Common myeloid progenitor, CD34-positive (primary cell): Measurements from ENCODE around the gene GLP2R.

Experiments used
- CTCF ChIA-PET: fragments of 350-600 bp; sonication (Branson Sonifier 250); formaldehyde crosslinking; loops from one replicate; lab custom pipeline; 2021; ENCODE audit warnings: antibody characterized with exemption; lab: Charles Lee
- POLR2A ChIA-PET: fragments of 350-600 bp; sonication (Branson Sonifier 250); formaldehyde crosslinking; loops from one replicate; lab custom pipeline; 2021; ENCODE audit warnings: antibody characterized with exemption; lab: Charles Lee
- DNase-seq, 3 donors: peaks; one replicate each; pipeline versions ENCODE4 v3.0.0 to v3.0.0-alpha.2; 2013
- H3K27ac ChIP-seq, 2 experiments: 1 replicate in 1 of 2; 2 replicates in 1 of 2; pipeline ENCODE4 v1.7.0; 2013; ENCODE audit warnings: inconsistent platforms in 2 of 2, low read length in 2 of 2, mild to moderate bottlenecking in 2 of 2, low read depth in 1 of 2, moderate library complexity in 1 of 2; ENCODE audit not compliant: severe bottlenecking in 2 of 2, insufficient read depth in 1 of 2, poor library complexity in 1 of 2
- H3K27me3 ChIP-seq, 5 experiments: replicated peaks in 2 of 5; 1 replicate in 3 of 5; 2 replicates in 2 of 5; pipeline versions ENCODE4 v1.6.1 to v1.7.0; 2013; ENCODE audit warnings: low read length in 4 of 5, mild to moderate bottlenecking in 2 of 5, moderate library complexity in 2 of 5, inconsistent platforms in 1 of 5; ENCODE audit not compliant: insufficient read depth in 5 of 5, control insufficient read depth in 4 of 5
- H3K36me3 ChIP-seq, 4 experiments: 1 replicate in 2 of 4; 2 replicates in 2 of 4; pipeline versions ENCODE4 v1.6.1 to v1.7.0; 2013; ENCODE audit warnings: low read length in 3 of 4, control low read depth in 1 of 4, mild to moderate bottlenecking in 1 of 4; ENCODE audit not compliant: control insufficient read depth in 4 of 4, insufficient read depth in 4 of 4
- H3K4me1 ChIP-seq, 4 experiments: 1 replicate in 3 of 4; 2 replicates in 1 of 4; pipeline versions ENCODE4 v1.6.1 to v1.7.1; 2013; ENCODE audit warnings: low read length in 3 of 4, mild to moderate bottlenecking in 3 of 4, control low read depth in 1 of 4, inconsistent platforms in 1 of 4, moderate library complexity in 1 of 4; ENCODE audit not compliant: control insufficient read depth in 4 of 4, insufficient read depth in 4 of 4; ENCODE audit errors: control extremely low read depth in 1 of 4
- H3K4me3 ChIP-seq, 7 experiments: 1 replicate in 4 of 7; 2 replicates in 3 of 7; pipeline versions ENCODE4 v1.5.1 to v1.7.0; 2013; ENCODE audit warnings: mild to moderate bottlenecking in 7 of 7, low read length in 6 of 7, moderate library complexity in 6 of 7, inconsistent platforms in 2 of 7, low read depth in 2 of 7, control low read depth in 1 of 7; ENCODE audit not compliant: insufficient read depth in 4 of 7, control insufficient read depth in 1 of 7; ENCODE audit errors: extremely low read depth in 1 of 7
- H3K9me3 ChIP-seq, 5 experiments: 1 replicate in 4 of 5; 2 replicates in 1 of 5; pipeline versions ENCODE4 v1.6.1 to v1.7.1; 2013; ENCODE audit warnings: low read length in 4 of 5, mild to moderate bottlenecking in 2 of 5, inconsistent platforms in 1 of 5, low read depth in 1 of 5, moderate library complexity in 1 of 5; ENCODE audit not compliant: control insufficient read depth in 4 of 5, insufficient read depth in 2 of 5; ENCODE audit errors: control extremely low read depth in 1 of 5
- WGBS: methylation state at CpG from one replicate; pipeline ENCODE4 v1.1.5; 2013; ENCODE audit not compliant: insufficient coverage; 5-methylcytosine and 5-hydroxymethylcytosine counted together

GLP2R gene

DNA sequence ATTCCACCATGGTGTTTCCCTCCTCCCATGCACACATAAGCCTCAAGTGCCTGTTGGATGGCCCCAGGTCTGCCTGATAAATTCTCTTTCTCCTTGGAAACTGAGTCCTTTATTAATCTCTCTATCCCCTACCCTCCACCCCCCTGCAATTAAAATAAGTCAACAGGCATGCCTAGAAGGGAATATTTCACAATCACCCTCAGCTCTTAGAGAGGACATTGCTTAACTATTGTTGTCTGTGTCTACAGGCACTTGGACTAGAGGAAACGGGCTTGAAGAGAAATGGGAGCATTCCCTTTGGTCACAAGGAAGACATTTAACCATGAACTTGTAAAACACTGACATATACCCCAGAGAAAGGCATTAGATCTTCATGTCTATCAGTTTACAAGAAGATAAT, 39.9 kb downstream of the GLP2R start:
- DNase-seq: no peak
- WGBS: no CpG with 5 or more reads among the region's 1 CpG
- Histone ChIP-seq H3K27ac (no peak overlapping the region), H3K4me3 (no peak overlapping the region), H3K36me3 (no peaks in the 10 kb centered on the region), H3K4me1 (no peaks in the 10 kb centered on the region), H3K27me3 (peaks cover 0 to 6% (median 0%) of the 10 kb centered on the region in 5 experiments), H3K9me3 (peaks cover 0 to 5% (median 0%) of the 10 kb centered on the region in 5 experiments)
- ChIA-PET POLR2A (no interaction called here), CTCF (no interaction called here)

DNA sequence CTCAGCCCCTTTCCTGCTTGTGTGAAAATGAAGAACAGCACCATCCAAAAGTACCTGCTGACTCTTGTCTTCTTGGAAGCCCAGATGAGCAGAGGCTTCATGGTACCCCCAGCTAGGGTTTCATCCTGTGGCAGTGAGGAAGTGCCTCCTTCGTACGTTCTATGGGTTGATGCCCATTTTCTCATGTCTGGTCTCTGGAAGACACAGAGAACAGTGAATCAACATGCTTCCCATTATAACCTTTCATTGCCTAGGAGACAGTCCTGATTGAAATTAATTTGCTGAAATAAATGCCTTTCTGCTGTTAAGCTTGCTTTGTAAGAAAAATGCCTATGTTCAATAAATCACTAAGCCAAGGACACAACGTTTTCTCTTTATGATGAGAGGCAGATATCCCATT, 42.8 kb downstream of the GLP2R start:
- CTCF ChIA-PET: no interaction called here
- POLR2A ChIA-PET: no interaction called here
- 100% methylated on average over 2 of the region's 3 CpGs for WGBS

DNA sequence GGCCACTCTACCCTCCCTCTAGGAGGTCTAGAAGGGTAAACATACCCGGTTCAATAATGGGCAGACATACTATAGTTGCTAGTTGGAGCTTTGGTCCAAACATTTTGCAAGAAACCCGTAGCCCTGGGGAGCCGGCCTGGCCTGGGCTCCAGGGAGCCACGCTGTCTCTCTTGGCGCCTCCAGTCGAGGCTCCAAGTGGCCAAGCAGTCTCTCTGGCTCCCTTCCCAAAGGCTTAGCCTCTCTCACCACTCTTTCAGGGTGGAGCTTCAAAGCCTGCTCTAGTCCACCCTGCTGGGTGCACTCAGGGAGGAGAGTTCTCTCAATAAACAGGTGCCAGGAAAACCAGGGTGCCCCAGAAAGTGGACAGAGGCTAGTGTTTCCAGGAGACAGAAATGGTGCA, 47.1 kb downstream of the GLP2R start:
- WGBS: 77% methylated on average over 6 of the region's 6 CpGs

More for the DNA sequence above, 42.8 kb downstream of the GLP2R start:
- Histone ChIP-seq H3K9me3 (peaks cover 0 to 3% (median 0%) of the 10 kb centered on the region in 5 experiments), H3K36me3 (no peaks in the 10 kb centered on the region), H3K4me1 (no peaks in the 10 kb centered on the region), H3K27ac (no peak overlapping the region), H3K4me3 (no peak overlapping the region), H3K27me3 (peaks cover 0 to 4% (median 0%) of the 10 kb centered on the region in 5 experiments)
- no peak for DNase-seq

GRCh38 chr17:9874722-9875121, 49.0 kb downstream of the GLP2R start:
- 91% methylated on average over 1 of the region's 3 CpGs for WGBS
- Histone ChIP-seq H3K9me3 (no peaks in the 10 kb centered on the region), H3K27me3 (peaks cover 0 to 4% (median 4%) of the 10 kb centered on the region in 5 experiments), H3K36me3 (no peaks in the 10 kb centered on the region), H3K27ac (no peak overlapping the region), H3K4me3 (no peak overlapping the region), H3K4me1 (no peaks in the 10 kb centered on the region)
- POLR2A ChIA-PET: no interaction called here
- CTCF ChIA-PET: no interaction called here
- no peak for DNase-seq

More for the DNA sequence above, 47.1 kb downstream of the GLP2R start:
- H3K27me3 ChIP-seq: peaks cover 0 to 4% (median 4%) of the 10 kb centered on the region in 5 experiments
- DNase-seq: no peak
- H3K27ac ChIP-seq: no peak overlapping the region
- CTCF ChIA-PET: no interaction called here
- no peaks in the 10 kb centered on the region for H3K9me3 ChIP-seq
- POLR2A ChIA-PET: no interaction called here
- no peaks in the 10 kb centered on the region for H3K4me1 ChIP-seq
- no peaks in the 10 kb centered on the region for H3K36me3 ChIP-seq
- H3K4me3 ChIP-seq: no peak overlapping the region

GRCh38 chr17:9875441-9875840, 49.7 kb downstream of the GLP2R start:
- Histone ChIP-seq H3K27ac (no peak overlapping the region), H3K36me3 (no peaks in the 10 kb centered on the region), H3K4me1 (no peaks in the 10 kb centered on the region), H3K27me3 (peaks cover 0 to 4% (median 4%) of the 10 kb centered on the region in 5 experiments), H3K4me3 (no peak overlapping the region), H3K9me3 (no peaks in the 10 kb centered on the region)
- ChIA-PET CTCF (no interaction called here), POLR2A (no interaction called here)
- 34% methylated on average over 3 of the region's 3 CpGs for WGBS
- no peak for DNase-seq

DNA sequence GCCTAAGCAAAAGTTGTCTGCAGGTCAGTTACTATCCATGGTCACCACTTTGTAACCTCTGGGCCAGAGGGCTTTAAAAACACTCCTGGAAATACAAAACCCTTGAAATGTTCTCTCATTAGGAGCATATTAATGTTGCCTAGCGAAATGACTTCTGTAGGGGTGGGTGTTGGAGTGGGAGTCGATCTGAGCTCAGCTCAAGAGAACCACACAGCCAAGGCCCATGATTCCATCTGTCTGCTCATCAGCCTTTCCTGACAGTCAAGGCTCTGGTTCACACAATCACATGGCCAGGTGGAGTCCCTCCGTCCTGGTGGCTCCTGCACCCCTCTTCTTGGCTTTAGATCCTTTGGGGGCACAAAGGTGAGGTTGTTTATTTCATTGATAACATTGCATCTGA, 52.6 kb downstream of the GLP2R start:
- Histone ChIP-seq H3K27ac (no peak overlapping the region), H3K4me1 (no peaks in the 10 kb centered on the region), H3K9me3 (peaks cover 0 to 14% (median 6%) of the 10 kb centered on the region in 5 experiments), H3K27me3 (peaks cover 0 to 4% (median 2%) of the 10 kb centered on the region in 5 experiments), H3K36me3 (no peaks in the 10 kb centered on the region), H3K4me3 (no peak overlapping the region)
- 79% methylated on average over 2 of the region's 3 CpGs for WGBS
- DNase-seq: no peak
- ChIA-PET POLR2A (no interaction called here), CTCF (no interaction called here)

GRCh38 chr17:9878786-9879525, 53.2 kb downstream of the GLP2R start:
- Histone ChIP-seq H3K4me3 (no peak overlapping the region), H3K9me3 (peaks cover 0 to 19% (median 7%) of the 10 kb centered on the region in 5 experiments), H3K36me3 (no peaks in the 10 kb centered on the region), H3K27me3 (peaks cover 0 to 4% (median 2%) of the 10 kb centered on the region in 5 experiments), H3K4me1 (no peaks in the 10 kb centered on the region), H3K27ac (no peak overlapping the region)
- WGBS: 86% methylated on average over 2 of the region's 8 CpGs
- DNase-seq: no peak
- POLR2A ChIA-PET: no interaction called here
- CTCF ChIA-PET: no interaction called here
